ENCODE results near the gene AP3S2. TPM values are rescaled to one million over a fixed set of nuclear protein-coding genes. Genes with fewer than 3 reads are reported as not detected.
"Not testable (repeated sequence)": the region's sequence is repeated elsewhere in the genome, so short reads cannot be mapped to it uniquely, and the experiment has no call there.

Gene AP3S2
- polyA plus RNA-seq, 5 donors: 22.3 to 37.2 (median 30.1) TPM

- DNase-seq: no peak
Observed at GRCh38 chr15:89905846-89906378, 12.1 kb upstream of the AP3S2 start.

GRCh38 chr15:89904519-89904918 lies 10.7 kb upstream of the AP3S2 start:
- no peak for DNase-seq

GRCh38 chr15:89903858-89904130 lies 10.0 kb upstream of the AP3S2 start:
- DNase-seq: no peak

- no peak for DNase-seq
Observed at GRCh38 chr15:89903015-89903857, 9.4 kb upstream of the AP3S2 start.

DNA sequence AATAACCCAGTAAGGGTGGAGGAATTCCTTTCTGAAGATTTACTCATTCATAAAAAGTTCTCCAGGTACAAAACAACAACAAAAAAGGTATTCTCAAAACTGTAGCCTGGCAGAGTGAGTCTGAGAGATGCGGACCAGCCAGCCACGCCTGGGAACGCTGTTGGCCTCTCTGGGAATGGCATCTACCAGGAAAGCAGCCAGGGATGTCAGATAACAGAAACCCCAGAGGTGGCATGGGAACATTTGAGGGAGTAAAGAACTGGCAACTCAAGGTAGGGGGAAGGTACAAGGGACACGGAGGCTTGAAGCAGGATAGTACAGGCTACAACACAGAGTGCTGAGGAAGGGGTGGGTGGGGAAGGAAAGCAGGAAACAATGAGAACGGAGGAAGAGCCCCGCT lies 7.1 kb upstream of the AP3S2 start:
- no peak for DNase-seq

DNA sequence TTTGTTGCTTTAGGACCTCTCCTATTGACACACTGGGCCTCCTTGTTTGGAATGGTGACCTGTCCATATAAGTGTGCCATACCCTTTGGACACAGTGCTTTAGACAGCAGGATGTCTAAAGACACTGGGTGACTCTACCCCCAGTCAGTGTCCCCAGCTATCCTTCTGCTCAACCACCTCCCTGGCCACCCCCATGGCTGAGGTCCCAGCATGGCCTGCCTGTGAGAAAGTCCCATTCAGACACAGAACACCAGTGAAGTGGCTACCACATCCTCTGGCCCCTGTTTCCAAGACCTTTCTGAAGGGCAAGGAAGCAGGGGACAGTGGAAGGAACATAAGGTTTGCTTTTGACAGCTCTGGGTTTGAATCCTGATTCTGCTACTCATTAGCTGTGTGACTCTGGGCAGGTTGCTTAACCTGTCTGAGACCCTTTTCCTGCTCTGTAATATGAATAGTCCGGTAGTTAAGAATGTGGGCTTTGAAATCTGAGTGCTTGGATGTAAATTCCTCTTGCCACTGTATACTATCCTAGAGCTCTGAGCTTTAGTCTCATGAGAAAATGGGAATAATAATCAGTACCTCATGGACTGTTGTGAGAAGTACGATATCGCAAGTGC lies 6.3 kb upstream of the AP3S2 start:
- no peak for DNase-seq

DNA sequence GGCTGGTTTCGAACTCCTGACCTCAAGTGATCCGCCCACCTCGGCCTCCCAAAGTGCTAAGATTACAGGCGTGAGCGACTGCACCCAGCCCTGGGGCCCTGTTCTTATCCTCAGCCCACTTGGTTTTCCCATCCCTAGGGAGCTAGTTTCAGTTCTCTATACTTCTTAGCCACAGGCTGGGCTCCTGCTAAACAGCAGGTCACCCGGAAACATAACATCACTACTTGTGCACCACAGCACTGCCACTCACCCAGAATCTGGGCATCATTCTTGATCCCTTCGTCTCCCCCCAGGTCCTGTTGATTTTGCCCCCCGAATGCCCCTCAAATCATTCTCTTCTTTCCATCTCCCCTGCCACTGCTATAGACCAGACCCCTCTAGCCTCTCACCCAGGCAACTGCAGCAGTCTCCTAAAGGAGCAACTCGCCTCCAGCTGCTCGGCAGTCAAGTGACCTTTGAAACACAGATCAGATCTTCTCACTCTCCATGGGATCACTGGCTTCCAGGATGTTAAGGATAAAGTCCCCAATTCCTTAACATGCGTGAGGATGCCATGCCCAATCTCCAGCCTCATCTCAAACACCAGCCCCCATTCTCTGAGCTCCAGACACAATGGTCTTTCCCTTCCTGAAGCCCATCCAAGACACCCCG lies 5.6 kb upstream of the AP3S2 start:
- no peak for DNase-seq

GRCh38 chr15:89898614-89899294 lies 5.0 kb upstream of the AP3S2 start:
- DNase-seq: no peak

DNA sequence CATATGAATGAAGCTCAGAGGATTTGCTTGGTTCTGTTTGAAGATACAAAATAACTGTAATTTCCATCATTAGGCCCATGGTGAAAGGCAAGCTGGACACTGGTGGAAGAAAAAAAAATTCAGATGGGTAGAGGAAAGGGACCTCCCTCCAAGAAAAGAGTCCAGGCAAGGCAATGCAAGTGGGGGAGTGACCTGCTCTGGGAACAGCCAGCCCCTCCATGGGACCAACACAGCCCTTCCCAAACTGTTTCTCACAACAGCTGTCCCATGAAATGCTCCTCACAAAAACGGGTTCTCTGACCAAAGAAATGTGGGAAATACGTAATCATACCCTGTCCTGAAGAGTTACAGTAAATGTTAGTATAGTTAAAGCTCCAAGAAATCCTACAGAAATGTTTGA lies 4.4 kb upstream of the AP3S2 start:
- no peak for DNase-seq

DNA sequence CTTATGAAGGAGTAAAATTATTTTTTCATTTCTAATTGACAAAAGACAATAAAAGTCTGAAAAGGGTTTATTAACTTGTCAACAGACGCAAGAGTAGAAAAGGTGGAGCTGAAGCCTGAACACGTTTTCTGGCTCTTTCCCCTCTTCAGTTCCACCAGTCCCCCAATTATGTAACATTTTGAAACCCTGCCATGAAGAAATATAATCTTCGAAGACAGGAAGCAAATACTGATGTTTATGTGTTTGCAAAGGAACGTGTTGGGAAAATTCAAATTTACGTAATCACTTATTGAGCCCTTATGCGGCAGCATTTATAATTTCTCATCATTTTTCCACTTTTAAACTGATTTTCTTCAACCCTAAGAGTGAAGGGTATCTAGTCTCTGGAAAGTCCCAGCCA lies 767 bp downstream of the AP3S2 start:
- no peak for DNase-seq

DNA sequence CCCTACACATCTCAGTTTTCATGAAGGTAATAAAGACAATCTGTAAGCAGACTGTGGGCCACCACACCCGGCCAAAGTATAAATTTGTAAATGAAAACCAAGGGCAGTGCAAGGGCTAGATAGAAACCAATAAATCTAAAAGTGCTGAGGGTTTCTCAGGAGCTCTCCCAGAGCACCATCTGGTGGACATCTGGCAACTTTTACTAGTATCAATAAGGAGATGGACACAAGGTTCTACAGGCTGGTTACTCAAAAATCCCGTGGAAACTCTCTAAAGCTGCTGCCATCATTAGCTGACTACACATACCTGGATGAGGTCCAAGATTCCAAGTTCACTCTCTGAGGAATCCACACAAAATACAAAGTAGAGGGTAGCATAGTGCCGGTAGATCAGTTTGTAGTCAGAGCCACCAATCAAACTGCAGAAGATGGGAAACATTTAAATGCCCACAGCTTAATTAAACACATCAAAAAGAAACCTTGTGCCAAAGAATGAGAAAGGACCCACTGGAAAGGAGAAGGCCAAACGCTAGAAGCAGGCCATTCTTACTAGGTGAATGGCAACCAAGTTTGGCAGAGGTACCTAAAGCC lies 5.5 kb downstream of the AP3S2 start:
- no peak for DNase-seq

GRCh38 chr15:89885611-89886010 lies 8.2 kb downstream of the AP3S2 start:
- DNase-seq: no peak

DNA sequence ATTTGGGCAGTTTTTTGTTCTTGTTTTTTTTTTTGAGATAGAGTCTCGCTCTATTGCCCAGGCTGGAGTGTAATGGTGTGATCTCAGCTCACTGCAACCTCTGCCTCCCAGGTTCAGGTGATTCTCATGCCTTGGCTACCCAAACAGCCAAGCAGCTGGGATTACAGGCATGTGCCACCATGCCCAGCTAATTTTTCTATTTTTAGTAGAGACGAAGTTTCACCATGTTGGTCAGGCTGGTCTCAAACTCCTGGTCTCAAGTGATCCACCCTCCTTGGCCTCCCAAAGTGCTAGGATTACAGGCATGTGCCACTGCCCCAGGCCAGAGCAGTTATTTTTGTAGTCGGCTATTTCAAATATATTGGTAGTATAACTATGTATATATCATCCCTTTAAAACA lies 8.6 kb downstream of the AP3S2 start:
- not testable (repeated sequence) for DNase-seq

DNA sequence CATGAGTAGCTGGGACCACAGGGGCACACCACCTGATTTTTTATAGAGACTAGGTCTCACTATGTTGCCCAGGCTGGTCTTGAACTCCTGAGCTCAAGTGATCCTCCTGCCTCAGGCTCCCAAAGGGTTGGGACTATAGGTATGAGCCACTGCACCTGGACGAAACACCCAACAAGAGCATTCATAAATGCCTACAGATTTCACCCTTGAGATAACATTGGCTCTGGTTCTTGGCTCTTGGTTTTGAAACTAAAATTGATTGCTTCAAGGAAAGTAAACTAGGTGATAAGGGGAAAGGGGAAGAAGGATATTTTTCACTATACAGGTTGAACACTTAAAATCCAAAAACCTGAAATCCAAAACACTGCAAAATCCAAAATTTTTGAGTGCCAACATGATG lies 10.3 kb downstream of the AP3S2 start:
- no peak for DNase-seq

- no peak for DNase-seq
Observed at GRCh38 chr15:89880727-89881126, 13.1 kb downstream of the AP3S2 start.

DNA sequence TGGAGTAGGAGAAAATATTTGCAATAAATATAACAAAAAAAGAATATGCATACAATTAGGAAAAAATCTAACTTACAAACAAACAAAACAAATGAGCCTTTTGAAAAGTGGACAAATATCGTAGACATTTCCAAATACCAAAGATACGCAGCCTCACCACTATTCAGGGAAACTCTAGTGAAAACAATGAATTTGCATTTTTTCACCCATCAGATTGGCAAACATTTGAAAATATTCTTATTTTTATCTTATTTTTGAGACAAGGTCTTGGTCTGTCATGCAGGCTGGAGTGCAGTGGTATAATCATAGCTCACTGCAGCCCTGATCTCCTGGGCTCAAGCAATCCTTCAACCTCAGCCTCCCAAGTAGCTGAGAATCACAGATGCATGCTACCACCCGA lies 15.5 kb downstream of the AP3S2 start:
- no peak for DNase-seq

- DNase-seq: no peak
Observed at GRCh38 chr15:89877083-89877425, 16.7 kb downstream of the AP3S2 start.

DNA sequence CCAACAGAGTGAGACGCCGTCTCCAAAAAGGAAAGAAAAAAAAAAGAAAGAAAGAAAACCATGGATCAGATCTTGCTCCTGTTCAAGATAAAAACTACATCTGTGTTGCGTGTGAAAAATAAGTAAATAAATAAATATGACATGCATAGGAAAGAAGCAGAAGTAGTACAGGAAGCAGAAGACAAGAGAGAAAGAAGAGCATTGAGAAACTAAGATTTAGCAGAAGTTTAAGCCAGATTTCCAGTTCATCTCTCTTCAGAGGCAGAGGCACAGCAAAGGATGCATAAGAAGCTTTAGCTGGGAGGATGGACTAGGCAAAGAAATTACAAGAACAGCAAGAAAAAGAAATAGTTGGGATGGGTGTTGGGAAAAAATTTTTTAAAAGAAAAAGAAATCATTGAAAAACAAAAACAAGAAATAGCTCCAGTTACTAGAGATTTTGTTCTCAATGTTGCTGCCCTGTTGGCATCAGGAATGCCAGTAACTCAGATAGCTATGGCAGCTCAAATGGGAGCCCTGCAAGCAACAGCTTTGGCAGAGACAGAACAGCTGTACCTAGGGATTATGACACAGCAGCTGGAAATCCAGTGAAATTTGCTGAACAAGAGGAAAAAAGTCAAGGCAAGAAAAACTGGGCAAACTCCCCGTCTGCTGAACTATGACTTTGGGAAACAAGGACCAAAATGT lies 17.3 kb downstream of the AP3S2 start:
- DNase-seq: no peak

GRCh38 chr15:89875741-89876140 lies 18.1 kb downstream of the AP3S2 start:
- no peak for DNase-seq

GRCh38 chr15:89874926-89875564 lies 18.7 kb downstream of the AP3S2 start:
- DNase-seq: peak; percentile 31 to 66

DNA sequence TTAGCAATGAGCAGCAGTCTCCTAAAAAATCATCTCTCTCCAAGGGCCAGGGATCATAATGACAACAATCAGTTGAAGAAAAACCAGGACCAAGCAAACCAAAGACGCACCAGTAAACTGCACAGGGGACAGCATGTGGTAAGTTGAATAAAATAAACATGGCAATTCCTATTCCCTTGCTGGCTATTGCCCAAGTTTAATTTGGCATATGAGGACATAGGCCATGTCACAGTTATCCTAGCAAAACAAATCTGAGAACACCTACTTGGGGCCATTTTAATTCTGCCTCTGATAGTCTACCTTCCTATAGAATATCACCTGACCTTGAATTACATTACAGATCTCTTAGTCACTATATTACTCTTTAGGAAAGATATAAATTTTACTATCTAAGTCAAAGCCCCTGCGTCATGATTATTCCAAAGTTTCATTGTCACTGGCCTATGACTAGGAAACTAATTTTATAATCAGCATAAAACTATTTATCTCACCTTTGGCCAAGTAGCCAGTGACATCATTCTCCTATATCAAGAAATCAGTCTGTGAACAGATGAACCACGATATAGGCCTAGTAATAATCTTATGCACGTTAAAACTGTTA lies 23.0 kb downstream of the AP3S2 start:
- no peak for DNase-seq
